OCI-LY3 (cell line): ENCODE results near the gene MCAM.

Experiments
- CTCF ChIP-seq: fragments of 200-600, 300-600 bp; sonication (generic); IDR thresholded peaks from 2 replicates; pipeline ENCODE4 v1.5.1; 2014; ENCODE audit warnings: antibody characterized with exemption, low read length, low read depth
- EZH2phosphoT487 ChIP-seq: fragments of 200-600 bp; shearing (Covaris generic); IDR thresholded peaks from 2 replicates; pipeline ENCODE4 v1.6.1; 2018; ENCODE audit warnings: antibody characterized with exemption, mixed run types, low read depth

DNA sequence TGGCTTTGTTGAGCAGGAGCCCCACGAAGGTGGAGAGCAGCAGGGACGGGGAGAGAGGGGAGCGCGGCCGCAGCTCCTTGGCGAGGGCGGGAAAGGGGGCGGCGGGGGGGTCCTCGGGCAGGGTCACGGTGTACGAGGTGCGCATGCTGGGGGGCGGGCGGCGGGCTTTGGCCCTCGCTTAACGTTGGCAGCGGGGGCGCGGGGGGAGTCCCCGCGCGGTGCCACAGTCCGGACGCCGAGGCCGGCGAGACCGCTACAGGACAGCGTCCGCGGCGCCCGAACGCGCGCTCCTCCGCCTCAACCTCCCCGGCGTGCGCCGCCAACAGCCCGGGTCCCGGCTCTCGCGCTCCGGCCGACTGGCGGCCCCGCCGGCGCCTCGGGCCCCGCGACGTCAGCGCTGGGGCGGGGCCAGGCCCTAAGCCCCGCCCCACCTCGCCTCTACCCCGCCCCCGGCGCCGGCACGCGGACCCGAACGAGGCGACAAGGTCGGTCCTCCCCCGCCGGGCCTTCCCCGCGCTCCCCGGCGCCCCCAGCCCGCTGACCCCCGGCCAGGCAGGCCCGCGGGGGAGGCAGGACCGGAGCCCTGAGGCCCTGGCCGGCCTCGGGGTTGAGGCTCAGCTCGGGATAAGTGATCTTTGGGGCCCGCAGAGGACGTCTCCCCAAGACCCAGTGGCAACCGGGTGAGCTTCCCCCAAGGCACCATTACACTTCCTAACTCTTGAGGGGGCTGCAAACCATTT, 47.1 kb upstream of the MCAM start:
- no peak for TF ChIP-seq CTCF
- no peak for TF ChIP-seq EZH2phosphoT487
